Panc1 (cell line): Measurements from ENCODE around the gene RILP. TPM values are rescaled to one million over a fixed set of nuclear protein-coding genes. Genes with fewer than 3 reads are reported as not detected.

Source experiments
- ATAC-seq: fragments of 200-7000 bp; cut with Tn5 transposase; 2 replicates; pipeline ENCODE4 v1.9.1; 2020; ENCODE audit warnings: mild to moderate bottlenecking, moderate library complexity
- BruUV-seq: library from RNA; stranded (reverse); fragments of 400-500 nt; replicated peaks from 2 replicates; lab custom pipeline; 2021; lab: Mats Ljungman, UMichigan
- CTCF ChIA-PET: fragments of 300-600 bp; sonication (Branson Sonifier 250); formaldehyde crosslinking; loops from one replicate; lab custom pipeline; 2022; ENCODE audit warnings: antibody characterized with exemption; lab: Charles Lee
- POLR2A ChIA-PET: fragments of 300-600 bp; sonication (Branson Sonifier 250); formaldehyde crosslinking; loops from one replicate; lab custom pipeline; 2022; ENCODE audit warnings: antibody characterized with exemption; lab: Charles Lee
- DNase-seq: peaks from one replicate; pipeline ENCODE4 v3.0.0-alpha.2; 2010; ENCODE audit warnings: low read depth, low spot score
- H3K27ac ChIP-seq: 2 replicates; pipeline ENCODE4 v1.5.1; 2011; ENCODE audit warnings: mild to moderate bottlenecking, low read length, inconsistent platforms
- H3K27me3 ChIP-seq: fragments of 200-500 bp; sonication (Bioruptor generic); 2 replicates; pipeline ENCODE4 v1.6.0; 2014; ENCODE audit warnings: low read length, inconsistent platforms; ENCODE audit not compliant: control insufficient read depth, insufficient read depth
- H3K36me3 ChIP-seq: fragments of 200-500 bp; sonication (Bioruptor generic); 2 replicates; pipeline ENCODE4 v1.5.1; 2014; ENCODE audit warnings: inconsistent platforms, mild to moderate bottlenecking, low read length, moderate library complexity; ENCODE audit not compliant: control insufficient read depth, insufficient read depth
- H3K4me1 ChIP-seq: 2 replicates; pipeline ENCODE4 v1.5.1; 2011; ENCODE audit warnings: inconsistent platforms, mild to moderate bottlenecking, low read length, moderate library complexity; ENCODE audit not compliant: control insufficient read depth, insufficient read depth
- H3K4me3 ChIP-seq, 2 experiments: 2 replicates each; pipeline ENCODE4 v1.5.1; 2011 to 2012; ENCODE audit warnings: low read depth in 2 of 2, low read length in 2 of 2, mild to moderate bottlenecking in 2 of 2, inconsistent platforms in 1 of 2, moderate library complexity in 1 of 2
- H3K9me3 ChIP-seq: fragments of 200-500 bp; sonication (Bioruptor generic); 2 replicates; pipeline ENCODE4 v1.5.1; 2014; ENCODE audit warnings: low read depth, mild to moderate bottlenecking, inconsistent platforms, low read length, moderate library complexity; ENCODE audit not compliant: control insufficient read depth, insufficient read depth
- CTCF ChIP-seq: fragments of 450-650 bp; IDR thresholded peaks from 2 replicates; pipeline ENCODE4 v1.5.1; 2017; ENCODE audit warnings: mild to moderate bottlenecking
- POLR2AphosphoS5 ChIP-seq: IDR thresholded peaks from 2 replicates; pipeline ENCODE4 v1.6.1; 2012; ENCODE audit warnings: mild to moderate bottlenecking, low read depth, low read length, moderate library complexity
- REST ChIP-seq, 2 experiments: IDR thresholded peaks; 2 replicates each; pipeline ENCODE4 v1.6.1; 2011 to 2012; ENCODE audit warnings: low read depth in 2 of 2, control low read depth in 1 of 2, low read length in 1 of 2, mild to moderate bottlenecking in 1 of 2, moderate library complexity in 1 of 2; ENCODE audit not compliant: insufficient read depth in 1 of 2
- SIN3A ChIP-seq: IDR thresholded peaks from 2 replicates; pipeline ENCODE4 v1.6.1; 2012; ENCODE audit warnings: low read depth, mild to moderate bottlenecking, low read length, moderate library complexity, borderline replicate concordance; ENCODE audit not compliant: insufficient read depth
- TCF7L2 ChIP-seq: IDR thresholded peaks from 2 replicates; pipeline ENCODE4 v1.6.1; 2011; ENCODE audit warnings: mild to moderate bottlenecking, low read depth, low read length, inconsistent platforms
- in situ Hi-C: cut with HindIII; loops from 2 replicates; pipeline ENCODE4 v1.10.0; 2016; ENCODE audit warnings: low sequenced_read_pairs, low pct_unique_long_range_greater_than_20kb
- intact Hi-C: fragments of 100-400 bp; cut with micrococcal nuclease; formaldehyde crosslinking; loops from one replicate; pipeline ENCODE4 v1.10.0; 2022; ENCODE audit not compliant: unreplicated experiment
- total RNA-seq: library from RNA; stranded (reverse); gene quantifications from one replicate; pipeline ENCODE4 v1.2.1, GENCODE V29; 2021; ENCODE audit not compliant: unreplicated experiment

The RILP gene
- total RNA-seq, 1 experiment from 2014 or later = 20.8 TPM

- intact Hi-C loops (no loop called here), in situ Hi-C loops (no loop called here)
- DNase-seq (no peak), ATAC-seq (no peak)
- TF ChIP-seq POLR2AphosphoS5 (no peak), CTCF (no peak), REST (IDR thresholded peaks at IDR 0.05; ENCODE audit: insufficient read depth in 1 of 2, low read depth in 2 of 2, low read length in 1 of 2) (no peak), TCF7L2 (no peak), SIN3A (no peak)
- Histone ChIP-seq H3K27me3 (no peaks in the 10 kb centered on the region), H3K36me3 (no peaks in the 10 kb centered on the region), H3K4me3 (no peak overlapping the region), H3K27ac (no peak overlapping the region), H3K4me1 (no peaks in the 10 kb centered on the region), H3K9me3 (no peaks in the 10 kb centered on the region)
- CTCF ChIA-PET = no interaction called here
- POLR2A ChIA-PET = no interaction called here
- no TSS peak for BruUV-seq
These were observed 32.0 kb downstream of the RILP start for GRCh38 chr17:1617620-1618174.

DNA sequence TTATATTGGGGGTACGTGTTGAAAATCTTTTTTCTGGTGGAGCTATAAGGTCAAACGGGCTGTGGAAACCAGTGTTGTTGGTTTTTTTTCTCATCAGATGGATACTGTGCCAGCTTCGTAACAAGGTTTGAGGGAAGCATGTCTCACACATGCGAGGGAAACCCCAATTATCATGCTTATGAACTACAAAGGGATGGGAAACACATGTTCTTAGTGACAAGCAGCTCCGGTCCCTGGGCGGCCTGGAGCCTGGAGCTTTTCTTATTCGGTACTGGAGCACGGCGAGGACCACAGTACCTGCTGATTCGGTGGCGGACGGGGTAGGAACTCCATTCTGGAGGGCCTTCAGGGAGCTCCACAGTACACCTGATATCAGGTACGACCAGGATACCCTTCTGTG is 33.6 kb downstream of the RILP start:
- Histone ChIP-seq H3K4me3 (no peak overlapping the region), H3K4me1 (no peaks in the 10 kb centered on the region), H3K27me3 (no peaks in the 10 kb centered on the region), H3K9me3 (no peaks in the 10 kb centered on the region), H3K27ac (no peak overlapping the region), H3K36me3 (no peaks in the 10 kb centered on the region)
- TF ChIP-seq CTCF = no peak
- TF ChIP-seq POLR2AphosphoS5 = no peak
- TF ChIP-seq REST (IDR thresholded peaks at IDR 0.05; ENCODE audit: insufficient read depth in 1 of 2, low read depth in 2 of 2, low read length in 1 of 2) = no peak
- no peak for TF ChIP-seq TCF7L2
- TF ChIP-seq SIN3A = no peak
- BruUV-seq = no TSS peak
- ATAC-seq (no peak), DNase-seq (no peak)
- in situ Hi-C loops (no loop called here), intact Hi-C loops (no loop called here)
- ChIA-PET CTCF (no interaction called here), POLR2A (no interaction called here)
